Subcutaneous adipose tissue (tissue), 4 donors: ENCODE data around the gene AFF3. TPM values are rescaled to one million over a fixed set of nuclear protein-coding genes. Genes with fewer than 3 reads are reported as not detected.

Experiments used
- total RNA-seq, 4 donors: library from RNA; depleted of rRNA; stranded (reverse); fragments of >200 nt; gene quantifications; one replicate each; pipeline ENCODE4 v1.1.0, GENCODE V29; 2016
- TF ChIP-seq, protein P1 (sequence below): fragments of 450-650 bp; IDR thresholded peaks from one replicate; pipeline ENCODE4 v1.5.1; 2016; ENCODE audit warnings: low read depth, mild to moderate bottlenecking, control low read depth, antibody characterized with exemption, moderate library complexity

Gene AFF3
- total RNA-seq, 4 donors from 2014 or later, result 2.5 to 6.2 (median 5.6) TPM

- TF ChIP-seq, protein P1, sequence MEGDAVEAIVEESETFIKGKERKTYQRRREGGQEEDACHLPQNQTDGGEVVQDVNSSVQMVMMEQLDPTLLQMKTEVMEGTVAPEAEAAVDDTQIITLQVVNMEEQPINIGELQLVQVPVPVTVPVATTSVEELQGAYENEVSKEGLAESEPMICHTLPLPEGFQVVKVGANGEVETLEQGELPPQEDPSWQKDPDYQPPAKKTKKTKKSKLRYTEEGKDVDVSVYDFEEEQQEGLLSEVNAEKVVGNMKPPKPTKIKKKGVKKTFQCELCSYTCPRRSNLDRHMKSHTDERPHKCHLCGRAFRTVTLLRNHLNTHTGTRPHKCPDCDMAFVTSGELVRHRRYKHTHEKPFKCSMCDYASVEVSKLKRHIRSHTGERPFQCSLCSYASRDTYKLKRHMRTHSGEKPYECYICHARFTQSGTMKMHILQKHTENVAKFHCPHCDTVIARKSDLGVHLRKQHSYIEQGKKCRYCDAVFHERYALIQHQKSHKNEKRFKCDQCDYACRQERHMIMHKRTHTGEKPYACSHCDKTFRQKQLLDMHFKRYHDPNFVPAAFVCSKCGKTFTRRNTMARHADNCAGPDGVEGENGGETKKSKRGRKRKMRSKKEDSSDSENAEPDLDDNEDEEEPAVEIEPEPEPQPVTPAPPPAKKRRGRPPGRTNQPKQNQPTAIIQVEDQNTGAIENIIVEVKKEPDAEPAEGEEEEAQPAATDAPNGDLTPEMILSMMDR, result no peak
These were observed 330.8 kb downstream of the AFF3 start for GRCh38 chr2:99811544-99811943.

DNA sequence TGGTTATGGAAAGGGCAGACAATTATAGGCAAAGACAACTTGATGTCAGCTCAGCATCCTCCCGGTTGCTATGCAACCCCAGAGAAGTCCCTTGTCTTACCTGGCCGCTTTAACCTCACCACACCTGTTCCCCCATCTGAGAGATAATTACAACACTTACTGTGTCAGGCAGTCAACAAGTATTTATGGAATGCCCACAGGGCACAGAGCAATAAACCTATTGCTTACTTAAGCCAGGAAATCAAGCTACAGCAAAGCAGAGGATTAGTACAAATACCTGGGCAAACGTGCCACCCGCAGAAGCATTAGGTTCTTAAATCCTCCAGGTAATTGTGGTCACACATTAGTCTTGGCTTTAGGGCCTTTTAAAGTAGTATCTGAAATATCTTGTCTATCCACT lies 332.2 kb downstream of the AFF3 start:
- TF ChIP-seq, protein P1, result no peak

- TF ChIP-seq, protein P1, result no peak
These were observed 333.0 kb downstream of the AFF3 start for GRCh38 chr2:99809259-99809900.

DNA sequence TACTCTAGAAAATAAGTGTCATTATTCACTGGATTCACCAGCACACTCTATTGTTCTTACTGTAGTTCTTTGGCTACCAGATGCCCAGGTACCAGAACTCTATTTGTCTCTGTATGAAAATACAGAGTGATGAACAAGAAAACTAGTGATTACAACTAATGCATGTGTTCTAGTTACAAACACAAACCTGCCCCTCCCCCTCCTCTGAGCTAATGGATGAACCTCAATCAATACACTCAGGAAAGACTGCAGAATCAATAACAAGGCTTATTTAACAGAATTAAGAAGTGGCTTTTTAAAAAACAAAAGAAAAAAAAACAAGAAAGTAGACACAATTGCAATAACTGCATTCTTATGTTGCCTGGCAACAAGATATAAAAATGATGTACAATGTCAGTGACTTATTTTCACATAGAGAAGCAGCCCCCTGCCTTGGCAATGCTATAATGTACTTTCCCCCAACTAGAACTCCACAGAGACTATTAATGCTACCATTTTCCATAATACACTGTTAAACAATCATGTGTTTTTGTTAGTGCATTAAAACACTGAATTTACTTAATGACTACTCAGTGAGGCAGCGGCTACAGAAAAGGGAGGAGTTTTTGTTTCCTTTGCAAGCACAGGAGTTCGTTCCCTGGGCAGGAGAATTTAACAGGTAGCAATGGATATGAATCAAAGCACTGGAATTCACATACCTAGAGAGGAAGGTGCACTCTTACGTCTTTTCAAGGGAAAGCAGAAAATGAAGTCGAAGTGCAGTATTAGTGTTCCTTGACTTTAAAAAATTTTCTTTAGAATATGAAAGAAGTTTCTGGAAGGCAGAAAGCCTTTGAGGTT lies 333.8 kb downstream of the AFF3 start:
- TF ChIP-seq, protein P1, result no peak

DNA sequence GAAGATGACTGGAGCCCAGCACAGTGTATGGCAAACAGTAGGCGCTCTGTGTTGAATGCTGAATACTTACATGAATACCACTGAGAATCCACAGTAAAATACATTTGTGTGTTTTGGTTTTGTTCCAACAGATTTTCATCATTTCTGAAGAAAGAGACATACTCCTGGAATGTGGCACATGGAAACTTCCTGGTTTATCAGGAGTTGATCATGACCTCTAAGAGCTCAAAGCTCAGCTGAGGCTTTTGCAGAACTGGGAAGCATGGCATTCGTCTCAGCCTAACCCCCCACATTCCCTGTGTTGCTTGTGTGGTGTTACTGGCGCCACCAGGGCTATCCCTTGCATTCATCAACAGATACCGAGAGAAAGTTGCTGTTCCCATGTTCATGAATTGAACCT lies 335.6 kb downstream of the AFF3 start:
- TF ChIP-seq, protein P1, result no peak

GRCh38 chr2:99805930-99806476 lies 336.4 kb downstream of the AFF3 start:
- TF ChIP-seq, protein P1, result no peak

DNA sequence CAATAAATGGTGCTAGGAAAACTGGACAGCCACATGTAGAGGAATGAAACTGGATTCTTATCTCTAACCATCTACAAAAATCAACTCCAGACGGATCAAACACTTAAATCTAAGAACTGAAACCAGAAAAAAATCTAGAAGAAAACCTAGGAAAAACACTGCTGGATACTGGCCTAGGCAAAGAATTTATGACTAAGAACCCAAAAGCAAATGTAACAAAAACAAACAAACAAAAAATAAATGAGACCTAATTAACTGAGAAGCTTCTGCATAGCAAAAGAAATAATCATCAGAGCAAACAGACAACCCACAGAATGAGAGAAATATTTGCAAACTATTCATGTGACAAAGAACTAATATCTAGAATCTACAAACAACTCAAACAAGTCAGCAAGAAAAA lies 338.5 kb downstream of the AFF3 start:
- TF ChIP-seq, protein P1, result no peak
